ENCODE measurements around the gene PSTPIP2.
A peak's percentile ranks its signal among the peaks of the same experiment; 100 is the strongest.

The PSTPIP2 gene

DNA sequence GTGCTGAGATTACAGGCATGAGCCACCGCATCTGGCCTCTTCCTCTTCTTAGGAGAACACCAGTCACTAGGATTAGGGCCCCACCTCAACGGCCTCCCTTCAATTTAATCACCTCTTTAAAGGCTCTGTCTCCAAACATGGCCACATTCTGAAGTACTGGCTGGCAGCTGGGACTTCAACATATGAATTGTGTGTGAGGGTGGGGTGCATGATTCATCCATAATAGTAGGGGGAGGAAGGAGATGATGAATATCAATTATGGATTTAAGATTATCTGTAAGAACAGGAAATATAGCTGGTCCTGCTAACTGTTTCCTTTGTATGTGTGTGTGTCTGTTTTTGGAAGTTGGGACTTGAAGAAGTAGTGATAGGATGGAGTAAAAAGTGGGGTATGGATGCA, 90.2 kb downstream of the PSTPIP2 start:
- POLR2A ChIA-PET, result no interaction called here
- TF ChIP-seq, protein P1, sequence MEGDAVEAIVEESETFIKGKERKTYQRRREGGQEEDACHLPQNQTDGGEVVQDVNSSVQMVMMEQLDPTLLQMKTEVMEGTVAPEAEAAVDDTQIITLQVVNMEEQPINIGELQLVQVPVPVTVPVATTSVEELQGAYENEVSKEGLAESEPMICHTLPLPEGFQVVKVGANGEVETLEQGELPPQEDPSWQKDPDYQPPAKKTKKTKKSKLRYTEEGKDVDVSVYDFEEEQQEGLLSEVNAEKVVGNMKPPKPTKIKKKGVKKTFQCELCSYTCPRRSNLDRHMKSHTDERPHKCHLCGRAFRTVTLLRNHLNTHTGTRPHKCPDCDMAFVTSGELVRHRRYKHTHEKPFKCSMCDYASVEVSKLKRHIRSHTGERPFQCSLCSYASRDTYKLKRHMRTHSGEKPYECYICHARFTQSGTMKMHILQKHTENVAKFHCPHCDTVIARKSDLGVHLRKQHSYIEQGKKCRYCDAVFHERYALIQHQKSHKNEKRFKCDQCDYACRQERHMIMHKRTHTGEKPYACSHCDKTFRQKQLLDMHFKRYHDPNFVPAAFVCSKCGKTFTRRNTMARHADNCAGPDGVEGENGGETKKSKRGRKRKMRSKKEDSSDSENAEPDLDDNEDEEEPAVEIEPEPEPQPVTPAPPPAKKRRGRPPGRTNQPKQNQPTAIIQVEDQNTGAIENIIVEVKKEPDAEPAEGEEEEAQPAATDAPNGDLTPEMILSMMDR (IDR thresholded peaks at IDR 0.05; ENCODE audit: control extremely low read depth, extremely low read depth, low read depth, missing control alignments), result no peak
- CTCF ChIA-PET, result interaction anchor here (1.7 to 2.3 kb wide), 2 partner anchors 10 to 92 kb away, joined by 5 to 7 read pairs; no protein-coding TSS in a partner anchor
- DNase-seq (ENCODE audit: extremely low spot score), result no peak

DNA sequence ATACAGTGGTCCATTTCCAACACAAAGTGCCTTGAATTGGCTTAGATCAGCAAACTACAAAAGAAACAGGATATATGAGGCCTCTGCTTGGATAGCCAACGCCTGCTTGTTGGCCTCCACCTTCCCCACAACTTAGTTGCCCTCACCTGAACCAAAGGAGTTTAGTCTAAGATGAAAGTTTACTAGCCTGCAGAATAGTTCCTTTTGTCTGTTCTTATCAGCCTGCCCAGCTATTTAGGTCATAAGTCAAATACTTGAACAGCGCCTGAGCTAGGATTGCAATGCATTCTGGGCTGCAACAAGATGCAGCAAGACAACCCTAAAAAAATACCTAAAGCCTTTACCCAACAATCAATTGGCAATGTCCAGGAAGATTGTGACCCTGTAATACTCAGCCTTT, 91.8 kb downstream of the PSTPIP2 start:
- DNase-seq (ENCODE audit: extremely low spot score), result no peak
- ChIA-PET CTCF (no interaction called here), POLR2A (no interaction called here)
- TF ChIP-seq, protein P1 (IDR thresholded peaks at IDR 0.05; ENCODE audit: control extremely low read depth, extremely low read depth, low read depth, missing control alignments), result no peak

DNA sequence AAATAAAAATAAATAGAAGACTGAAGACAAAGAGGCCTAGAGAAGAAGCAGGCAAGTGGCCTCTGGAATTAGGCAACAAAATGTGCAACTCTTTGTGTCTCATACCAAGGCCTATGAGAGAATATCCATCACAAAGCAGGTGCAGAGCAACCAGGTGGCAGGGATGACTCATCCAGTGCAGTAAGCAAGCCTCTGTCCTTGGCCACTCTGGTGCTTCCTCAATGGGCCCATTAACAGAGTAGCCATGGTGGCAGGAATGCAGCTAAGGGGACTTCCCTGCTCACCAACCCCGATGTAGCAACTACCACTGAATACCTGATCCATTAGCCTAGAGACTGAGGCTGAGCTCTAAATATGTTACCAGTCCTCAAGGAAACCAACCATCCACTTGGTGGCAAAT, 94.0 kb downstream of the PSTPIP2 start:
- DNase-seq (ENCODE audit: extremely low spot score), result no peak
- CTCF ChIA-PET, result interaction anchor here (1.0 to 7.4 kb wide), 5 partner anchors 9 to 314 kb away, joined by 3 to 32 read pairs (median 5); no protein-coding TSS in a partner anchor
- POLR2A ChIA-PET, result no interaction called here
- TF ChIP-seq, protein P1 (IDR thresholded peaks at IDR 0.05; ENCODE audit: control extremely low read depth, extremely low read depth, low read depth, missing control alignments), result no peak

DNA sequence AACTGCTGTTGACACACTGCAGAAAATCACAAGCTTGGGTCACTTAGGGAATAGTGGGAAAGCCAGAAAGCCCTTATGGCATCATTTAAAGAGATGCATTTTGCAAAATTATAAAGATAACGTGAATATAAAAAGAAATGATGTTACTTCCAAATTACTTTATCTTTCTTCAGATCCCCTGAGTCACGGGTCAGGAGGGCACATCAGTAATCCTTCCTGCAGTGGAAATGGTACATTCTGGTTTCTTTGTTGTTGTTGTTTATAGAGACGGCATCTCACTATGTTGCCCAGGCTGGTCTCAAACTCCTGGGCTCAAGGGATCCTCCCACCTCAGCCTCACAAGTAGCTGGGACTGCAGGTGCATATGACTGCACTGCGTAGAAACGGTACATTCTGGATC, 95.1 kb downstream of the PSTPIP2 start:
- ChIA-PET CTCF (interaction anchor here (1.0 to 7.4 kb wide), 6 partner anchors 17 to 313 kb away, joined by 3 to 32 read pairs (median 4); no protein-coding TSS in a partner anchor), POLR2A (interaction anchor here (0.7 kb wide), 1 partner anchor 304 kb away, joined by 3 read pairs; no protein-coding TSS in a partner anchor)
- no peak for DNase-seq (ENCODE audit: extremely low spot score)
- TF ChIP-seq, protein P1 (IDR thresholded peaks at IDR 0.05; ENCODE audit: control extremely low read depth, extremely low read depth, low read depth, missing control alignments), result no peak

DNA sequence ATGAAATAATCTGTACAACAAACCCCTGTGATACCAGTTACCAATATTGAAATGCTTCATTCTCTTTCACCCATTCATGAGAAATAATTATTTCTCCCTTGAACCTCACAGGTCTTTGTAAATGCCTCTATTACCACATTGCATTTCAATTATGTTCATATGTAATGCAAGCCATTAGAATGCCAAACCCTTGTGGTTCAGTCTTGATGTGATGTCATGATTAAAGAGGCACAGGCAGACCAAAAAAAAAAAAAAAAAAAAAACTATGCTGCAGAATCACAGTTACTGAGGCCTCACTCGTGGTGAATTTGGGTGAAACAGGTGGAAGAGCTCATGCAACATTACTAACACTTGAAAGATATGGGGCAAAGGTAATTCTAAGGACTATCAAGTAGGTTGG, 95.5 kb downstream of the PSTPIP2 start:
- CTCF ChIA-PET, result interaction anchor here (1.0 to 7.4 kb wide), 6 partner anchors 17 to 312 kb away, joined by 3 to 32 read pairs (median 4); no protein-coding TSS in a partner anchor
- POLR2A ChIA-PET, result interaction anchor here (0.7 kb wide), 1 partner anchor 304 kb away, joined by 3 read pairs; no protein-coding TSS in a partner anchor
- DNase-seq (ENCODE audit: extremely low spot score), result no peak
- TF ChIP-seq, protein P1 (IDR thresholded peaks at IDR 0.05; ENCODE audit: control extremely low read depth, extremely low read depth, low read depth, missing control alignments), result no peak

DNA sequence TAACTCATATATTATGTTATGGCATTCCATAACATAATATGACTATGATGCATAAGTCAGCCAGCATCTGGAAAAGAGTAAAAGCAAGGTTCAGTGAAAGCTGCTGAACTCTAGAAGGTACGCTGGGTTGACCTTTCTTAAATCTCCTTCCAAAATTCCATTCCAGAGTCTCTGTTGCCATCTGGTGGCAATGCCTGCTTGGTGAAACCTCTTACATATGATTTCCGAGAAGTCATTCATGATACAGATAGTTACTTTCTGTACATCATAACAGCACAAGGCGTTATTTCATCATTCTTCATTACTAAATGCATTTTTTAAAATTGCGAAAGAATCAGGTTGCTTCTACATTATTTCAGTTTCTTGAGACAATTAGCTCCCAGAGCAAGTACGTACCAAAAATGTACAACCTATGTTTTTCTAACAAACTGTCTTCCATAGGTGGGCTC, 97.9 kb downstream of the PSTPIP2 start:
- TF ChIP-seq, protein P1 (IDR thresholded peaks at IDR 0.05; ENCODE audit: control extremely low read depth, extremely low read depth, low read depth, missing control alignments), result peak; percentile 63
- ChIA-PET POLR2A (no interaction called here), CTCF (interaction anchor here (0.9 to 7.4 kb wide), 11 partner anchors 9 to 310 kb away, joined by 3 to 32 read pairs (median 4); no protein-coding TSS in a partner anchor)
- peak; percentile 28 for DNase-seq (ENCODE audit: extremely low spot score)
